WTC11 (cell line): Measurements from ENCODE around the gene SYNDIG1. TPM values are rescaled to one million over a fixed set of nuclear protein-coding genes. Genes with fewer than 3 reads are reported as not detected.

Source experiments
- ATAC-seq: fragments of 200-7000 bp; cut with Tn5 transposase; 2 replicates; pipeline ENCODE4 v1.10.0; 2021; ENCODE audit warnings: mild to moderate bottlenecking, moderate library complexity
- CTCF ChIA-PET: fragments of 300-600 bp; sonication (Branson Sonifier 250); formaldehyde crosslinking; loops from one replicate; lab custom pipeline; 2021; ENCODE audit warnings: antibody characterized with exemption; lab: Charles Lee
- POLR2A ChIA-PET: fragments of 350-600 bp; sonication (Branson Sonifier 250); formaldehyde crosslinking; loops from one replicate; lab custom pipeline; 2021; ENCODE audit warnings: antibody characterized with exemption; lab: Charles Lee
- DNase-seq: peaks from one replicate; pipeline ENCODE4 v3.0.0; 2021; ENCODE audit warnings: low spot score
- H3K27ac Mint-ChIP-seq: 2 replicates; pipeline ENCODE4 v1.8.0; 2021; ENCODE audit warnings: mixed read lengths
- H3K27me3 Mint-ChIP-seq: 2 replicates; pipeline ENCODE4 v1.8.0; 2021; ENCODE audit warnings: low read depth, mild to moderate bottlenecking, moderate library complexity, mixed read lengths
- H3K36me3 Mint-ChIP-seq: 2 replicates; pipeline ENCODE4 v1.8.0; 2021; ENCODE audit warnings: mixed read lengths
- H3K4me1 Mint-ChIP-seq: 2 replicates; pipeline ENCODE4 v1.8.0; 2022; ENCODE audit warnings: mixed read lengths
- H3K4me3 Mint-ChIP-seq: 2 replicates; pipeline ENCODE4 v1.8.0; 2021; ENCODE audit warnings: mild to moderate bottlenecking, moderate library complexity, mixed read lengths
- H3K9me3 Mint-ChIP-seq: 2 replicates; pipeline ENCODE4 v1.8.0; 2021; ENCODE audit warnings: mixed read lengths
- CBFB ChIP-seq: sonication (generic); formaldehyde crosslinking; IDR thresholded peaks from 2 replicates; pipeline ENCODE4 v1.8.1; 2022; ENCODE audit warnings: mild to moderate bottlenecking, low read depth, missing genetic modification reagents
- E2F1 ChIP-seq: sonication (generic); formaldehyde crosslinking; IDR thresholded peaks from 2 replicates; pipeline ENCODE4 v1.8.0; 2022; ENCODE audit warnings: mild to moderate bottlenecking, missing genetic modification reagents
- ELF4 ChIP-seq: sonication (generic); formaldehyde crosslinking; IDR thresholded peaks from 2 replicates; pipeline ENCODE4 v1.8.1; 2022; ENCODE audit warnings: low read depth, mild to moderate bottlenecking, moderate library complexity, missing genetic modification reagents
- EMX1 ChIP-seq: fragments of 250-450 bp; sonication (Bioruptor Pico); IDR thresholded peaks from 2 replicates; pipeline ENCODE4 v1.8.0; 2021; ENCODE audit warnings: mild to moderate bottlenecking
- ETV6 ChIP-seq: sonication (generic); formaldehyde crosslinking; IDR thresholded peaks from 2 replicates; pipeline ENCODE4 v1.8.1; 2022; ENCODE audit warnings: mild to moderate bottlenecking, missing genetic modification reagents
- FOXK1 ChIP-seq: sonication (generic); formaldehyde crosslinking; IDR thresholded peaks from 2 replicates; pipeline ENCODE4 v1.8.0; 2022; ENCODE audit warnings: mild to moderate bottlenecking, moderate library complexity, missing genetic modification reagents
- GRHL2 ChIP-seq: fragments of 250-450 bp; sonication (Bioruptor Pico); IDR thresholded peaks from 2 replicates; pipeline ENCODE4 v1.8.0; 2022; ENCODE audit warnings: mild to moderate bottlenecking, moderate library complexity; ENCODE audit not compliant: insufficient replicate concordance, severe bottlenecking
- JAZF1 ChIP-seq: fragments of 250-450 bp; sonication (Bioruptor Pico); IDR thresholded peaks from 2 replicates; pipeline ENCODE4 v1.9.0; 2021; ENCODE audit warnings: moderate library complexity, mild to moderate bottlenecking, inconsistent platforms
- MYBL2 ChIP-seq: sonication (generic); formaldehyde crosslinking; IDR thresholded peaks from 2 replicates; pipeline ENCODE4 v1.8.1; 2023; ENCODE audit warnings: mild to moderate bottlenecking, moderate library complexity, missing genetic modification reagents
- OVOL2 ChIP-seq: fragments of 250-450 bp; sonication (Bioruptor Pico); IDR thresholded peaks from 2 replicates; pipeline ENCODE4 v1.9.0; 2021; ENCODE audit warnings: mild to moderate bottlenecking, borderline replicate concordance
- PRRX2 ChIP-seq: fragments of 250-450 bp; sonication (Bioruptor Pico); IDR thresholded peaks from 2 replicates; pipeline ENCODE4 v1.8.0; 2021; ENCODE audit warnings: mild to moderate bottlenecking
- SP1 ChIP-seq: sonication (generic); formaldehyde crosslinking; conservative IDR thresholded peaks from 2 replicates; pipeline ENCODE4 v1.8.1; 2022; ENCODE audit warnings: missing genetic modification reagents
- ZMAT4 ChIP-seq: fragments of 250-450 bp; sonication (Bioruptor Pico); IDR thresholded peaks from 2 replicates; pipeline ENCODE4 v1.9.0; 2021; ENCODE audit warnings: mild to moderate bottlenecking
- ZNF121 ChIP-seq: sonication (generic); formaldehyde crosslinking; IDR thresholded peaks from 2 replicates; pipeline ENCODE4 v1.8.0; 2023; ENCODE audit warnings: missing genetic modification reagents
- ZNF138 ChIP-seq: sonication (generic); formaldehyde crosslinking; conservative IDR thresholded peaks from 2 replicates; pipeline ENCODE4 v1.8.1; 2022; ENCODE audit warnings: mild to moderate bottlenecking, moderate library complexity, missing genetic modification reagents
- ZNF219 ChIP-seq: sonication (generic); formaldehyde crosslinking; IDR thresholded peaks from 2 replicates; pipeline ENCODE4 v1.8.0; 2023; ENCODE audit warnings: missing genetic modification reagents, mild to moderate bottlenecking, borderline replicate concordance
- ZNF317 ChIP-seq: sonication (generic); formaldehyde crosslinking; IDR thresholded peaks from 2 replicates; pipeline ENCODE4 v1.8.1; 2023; ENCODE audit warnings: low read depth, mild to moderate bottlenecking, moderate library complexity, missing genetic modification reagents, borderline replicate concordance
- ZNF396 ChIP-seq: fragments of 250-450 bp; sonication (Bioruptor Pico); IDR thresholded peaks from 2 replicates; pipeline ENCODE4 v1.8.0; 2021; ENCODE audit warnings: mild to moderate bottlenecking, moderate library complexity, borderline replicate concordance
- ZNF671 ChIP-seq: fragments of 250-450 bp; sonication (Bioruptor Pico); IDR thresholded peaks from 2 replicates; pipeline ENCODE4 v1.8.0; 2021; ENCODE audit warnings: mild to moderate bottlenecking
- total RNA-seq: library from RNA; stranded (reverse); gene quantifications from 3 replicates; pipeline ENCODE4 v1.2.3, GENCODE V29; 2021
- TF ChIP-seq, protein P1 (sequence below): sonication (generic); formaldehyde crosslinking; IDR thresholded peaks from 2 replicates; pipeline ENCODE4 v1.8.1; 2023; ENCODE audit warnings: mild to moderate bottlenecking, missing genetic modification reagents
- TF ChIP-seq, protein P2 (sequence below): fragments of 250-450 bp; sonication (Bioruptor Pico); IDR thresholded peaks from 2 replicates; pipeline ENCODE4 v1.8.0; 2021; ENCODE audit warnings: mild to moderate bottlenecking
- TF ChIP-seq, protein P3 (sequence below): sonication (generic); formaldehyde crosslinking; IDR thresholded peaks from 2 replicates; pipeline ENCODE4 v1.8.0; 2023; ENCODE audit warnings: missing genetic modification reagents
- TF ChIP-seq, protein P4 (sequence below): sonication (generic); formaldehyde crosslinking; IDR thresholded peaks from 2 replicates; pipeline ENCODE4 v1.8.1; 2022; ENCODE audit warnings: missing genetic modification reagents, borderline replicate concordance

The SYNDIG1 gene
- total RNA-seq, 1 experiment from 2014 or later = 6.4 TPM

- Mint-ChIP-seq H3K4me3 (no peak overlapping the region), H3K4me1 (0 out of 2 replicates have a peak, but pooled peaks cover 4% of the 10 kb centered on the region), H3K27ac (no peak overlapping the region), H3K9me3 (no peaks in the 10 kb centered on the region), H3K27me3 (no peaks in the 10 kb centered on the region), H3K36me3 (no peaks in the 10 kb centered on the region)
- CTCF ChIA-PET = interaction anchor here (0.7 to 1.4 kb wide), 2 partner anchors 17 to 149 kb away, joined by 3 read pairs; no protein-coding TSS in a partner anchor
- DNase-seq (no peak), ATAC-seq (no peak)
- POLR2A ChIA-PET = no interaction called here
- TF ChIP-seq ZNF671 (CRISPR knock-in tag) (no peak), PRRX2 (no peak), ZMAT4 (no peak)
Observed at GRCh38 chr20:24668791-24669190, 199.4 kb downstream of the SYNDIG1 start.

GRCh38 chr20:24669701-24670100, 200.3 kb downstream of the SYNDIG1 start:
- Mint-ChIP-seq H3K36me3 (no peaks in the 10 kb centered on the region), H3K27me3 (no peaks in the 10 kb centered on the region), H3K9me3 (no peaks in the 10 kb centered on the region), H3K27ac (no peak overlapping the region), H3K4me3 (no peak overlapping the region), H3K4me1 (0 out of 2 replicates have a peak, but pooled peaks cover 4% of the 10 kb centered on the region)
- ATAC-seq (no peak), DNase-seq (no peak)
- POLR2A ChIA-PET = no interaction called here
- CTCF ChIA-PET = no interaction called here
- TF ChIP-seq PRRX2 (no peak), ZNF317 (CRISPR knock-in tag) (no peak), ZNF121 (CRISPR knock-in tag) (no peak), MYBL2 (CRISPR knock-in tag) (no peak), FOXK1 (CRISPR knock-in tag) (no peak), CBFB (no peak), SP1 (no peak)

GRCh38 chr20:24670341-24670872, 201.0 kb downstream of the SYNDIG1 start:
- no peak for TF ChIP-seq GRHL2 (CRISPR knock-in tag)
- TF ChIP-seq, protein P1, sequence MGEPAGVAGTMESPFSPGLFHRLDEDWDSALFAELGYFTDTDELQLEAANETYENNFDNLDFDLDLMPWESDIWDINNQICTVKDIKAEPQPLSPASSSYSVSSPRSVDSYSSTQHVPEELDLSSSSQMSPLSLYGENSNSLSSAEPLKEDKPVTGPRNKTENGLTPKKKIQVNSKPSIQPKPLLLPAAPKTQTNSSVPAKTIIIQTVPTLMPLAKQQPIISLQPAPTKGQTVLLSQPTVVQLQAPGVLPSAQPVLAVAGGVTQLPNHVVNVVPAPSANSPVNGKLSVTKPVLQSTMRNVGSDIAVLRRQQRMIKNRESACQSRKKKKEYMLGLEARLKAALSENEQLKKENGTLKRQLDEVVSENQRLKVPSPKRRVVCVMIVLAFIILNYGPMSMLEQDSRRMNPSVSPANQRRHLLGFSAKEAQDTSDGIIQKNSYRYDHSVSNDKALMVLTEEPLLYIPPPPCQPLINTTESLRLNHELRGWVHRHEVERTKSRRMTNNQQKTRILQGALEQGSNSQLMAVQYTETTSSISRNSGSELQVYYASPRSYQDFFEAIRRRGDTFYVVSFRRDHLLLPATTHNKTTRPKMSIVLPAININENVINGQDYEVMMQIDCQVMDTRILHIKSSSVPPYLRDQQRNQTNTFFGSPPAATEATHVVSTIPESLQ (CRISPR knock-in tag) = no peak
- no peak for TF ChIP-seq E2F1 (CRISPR knock-in tag)
- TF ChIP-seq, protein P2, sequence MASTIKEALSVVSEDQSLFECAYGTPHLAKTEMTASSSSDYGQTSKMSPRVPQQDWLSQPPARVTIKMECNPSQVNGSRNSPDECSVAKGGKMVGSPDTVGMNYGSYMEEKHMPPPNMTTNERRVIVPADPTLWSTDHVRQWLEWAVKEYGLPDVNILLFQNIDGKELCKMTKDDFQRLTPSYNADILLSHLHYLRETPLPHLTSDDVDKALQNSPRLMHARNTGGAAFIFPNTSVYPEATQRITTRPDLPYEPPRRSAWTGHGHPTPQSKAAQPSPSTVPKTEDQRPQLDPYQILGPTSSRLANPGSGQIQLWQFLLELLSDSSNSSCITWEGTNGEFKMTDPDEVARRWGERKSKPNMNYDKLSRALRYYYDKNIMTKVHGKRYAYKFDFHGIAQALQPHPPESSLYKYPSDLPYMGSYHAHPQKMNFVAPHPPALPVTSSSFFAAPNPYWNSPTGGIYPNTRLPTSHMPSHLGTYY (CRISPR knock-in tag) = no peak
- no peak for TF ChIP-seq ELF4 (CRISPR knock-in tag)
- no peak for TF ChIP-seq ZNF396 (CRISPR knock-in tag)
- ATAC-seq (no peak), DNase-seq (no peak)
- H3K4me3 Mint-ChIP-seq = no peak overlapping the region
- H3K27me3 Mint-ChIP-seq = no peaks in the 10 kb centered on the region
- 0 out of 2 replicates have a peak, but pooled peaks cover 4% of the 10 kb centered on the region for H3K4me1 Mint-ChIP-seq
- H3K9me3 Mint-ChIP-seq = no peaks in the 10 kb centered on the region
- H3K27ac Mint-ChIP-seq = no peak overlapping the region
- CTCF ChIA-PET = no interaction called here
- POLR2A ChIA-PET = no interaction called here
- no peaks in the 10 kb centered on the region for H3K36me3 Mint-ChIP-seq

- CTCF ChIA-PET = no interaction called here
- Mint-ChIP-seq H3K9me3 (no peaks in the 10 kb centered on the region), H3K27me3 (no peaks in the 10 kb centered on the region), H3K36me3 (no peaks in the 10 kb centered on the region), H3K4me3 (no peak overlapping the region), H3K27ac (no peak overlapping the region), H3K4me1 (0 out of 2 replicates have a peak, but pooled peaks cover 4% of the 10 kb centered on the region)
- DNase-seq (no peak), ATAC-seq (no peak)
- POLR2A ChIA-PET = no interaction called here
- TF ChIP-seq ZNF219 (CRISPR knock-in tag) = no peak
- TF ChIP-seq JAZF1 (CRISPR knock-in tag) = no peak
- TF ChIP-seq, protein P3, sequence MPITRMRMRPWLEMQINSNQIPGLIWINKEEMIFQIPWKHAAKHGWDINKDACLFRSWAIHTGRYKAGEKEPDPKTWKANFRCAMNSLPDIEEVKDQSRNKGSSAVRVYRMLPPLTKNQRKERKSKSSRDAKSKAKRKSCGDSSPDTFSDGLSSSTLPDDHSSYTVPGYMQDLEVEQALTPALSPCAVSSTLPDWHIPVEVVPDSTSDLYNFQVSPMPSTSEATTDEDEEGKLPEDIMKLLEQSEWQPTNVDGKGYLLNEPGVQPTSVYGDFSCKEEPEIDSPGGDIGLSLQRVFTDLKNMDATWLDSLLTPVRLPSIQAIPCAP (CRISPR knock-in tag) = no peak
- TF ChIP-seq, protein P4, sequence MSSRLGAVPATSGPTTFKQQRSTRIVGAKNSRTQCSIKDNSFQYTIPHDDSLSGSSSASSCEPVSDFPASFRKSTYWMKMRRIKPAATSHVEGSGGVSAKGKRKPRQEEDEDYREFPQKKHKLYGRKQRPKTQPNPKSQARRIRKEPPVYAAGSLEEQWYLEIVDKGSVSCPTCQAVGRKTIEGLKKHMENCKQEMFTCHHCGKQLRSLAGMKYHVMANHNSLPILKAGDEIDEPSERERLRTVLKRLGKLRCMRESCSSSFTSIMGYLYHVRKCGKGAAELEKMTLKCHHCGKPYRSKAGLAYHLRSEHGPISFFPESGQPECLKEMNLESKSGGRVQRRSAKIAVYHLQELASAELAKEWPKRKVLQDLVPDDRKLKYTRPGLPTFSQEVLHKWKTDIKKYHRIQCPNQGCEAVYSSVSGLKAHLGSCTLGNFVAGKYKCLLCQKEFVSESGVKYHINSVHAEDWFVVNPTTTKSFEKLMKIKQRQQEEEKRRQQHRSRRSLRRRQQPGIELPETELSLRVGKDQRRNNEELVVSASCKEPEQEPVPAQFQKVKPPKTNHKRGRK (CRISPR knock-in tag) = no peak
- no peak for TF ChIP-seq EMX1
- no peak for TF ChIP-seq ETV6 (CRISPR knock-in tag)
- no peak for TF ChIP-seq ZNF138 (CRISPR knock-in tag)
- no peak for TF ChIP-seq ZMAT4
- no peak for TF ChIP-seq OVOL2 (CRISPR knock-in tag)
Observed at GRCh38 chr20:24670981-24671380, 201.6 kb downstream of the SYNDIG1 start.
